ENCODE measurements around the gene AFAP1. TPM values are rescaled to one million over a fixed set of nuclear protein-coding genes. Genes with fewer than 3 reads are reported as not detected.

Gene AFAP1
- total and polyA plus RNA-seq, 2 of the 8 experiments (the other 6 are each of a cell fraction or from before 2014, with no cell fraction given): 3.6 to 18.2 TPM

DNA sequence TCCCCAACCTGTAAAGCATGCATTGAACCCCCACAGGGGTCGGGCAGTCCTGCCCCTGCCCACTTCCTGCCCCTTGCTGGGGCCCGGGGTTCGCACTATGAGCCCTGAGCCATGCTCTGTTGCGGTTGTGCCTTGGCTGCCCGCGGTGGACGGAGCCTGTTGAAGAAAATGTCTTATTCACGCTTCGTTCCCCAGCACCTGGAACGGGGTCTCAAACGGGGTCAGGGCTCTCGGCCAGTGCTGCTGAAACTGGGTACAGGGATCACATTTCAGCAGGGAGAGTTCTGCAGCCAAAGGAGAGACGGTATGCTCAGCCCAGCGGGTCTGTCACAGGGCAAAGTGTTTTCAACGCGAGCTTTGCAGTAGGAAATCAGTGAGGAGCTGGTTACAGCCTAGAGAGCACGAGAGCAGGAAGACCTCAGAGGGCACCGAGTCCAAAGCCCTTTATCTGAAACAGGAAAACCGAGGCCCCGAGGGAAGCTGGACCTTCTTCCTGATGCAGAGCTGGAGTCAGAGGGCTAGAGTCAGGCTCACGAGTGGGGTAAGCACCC, 46.3 kb upstream of the AFAP1 start (continued):
- TF ChIP-seq, protein P1, sequence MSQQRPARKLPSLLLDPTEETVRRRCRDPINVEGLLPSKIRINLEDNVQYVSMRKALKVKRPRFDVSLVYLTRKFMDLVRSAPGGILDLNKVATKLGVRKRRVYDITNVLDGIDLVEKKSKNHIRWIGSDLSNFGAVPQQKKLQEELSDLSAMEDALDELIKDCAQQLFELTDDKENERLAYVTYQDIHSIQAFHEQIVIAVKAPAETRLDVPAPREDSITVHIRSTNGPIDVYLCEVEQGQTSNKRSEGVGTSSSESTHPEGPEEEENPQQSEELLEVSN (IDR thresholded peaks at IDR 0.05): no peak
- TF ChIP-seq POLR2A (IDR thresholded peaks at IDR 0.05; ENCODE audit: control extremely low read depth in 1 of 2, low read depth in 2 of 2, low read length in 2 of 2): no peak
- TF ChIP-seq RNF2 (IDR thresholded peaks at IDR 0.05; ENCODE audit: borderline replicate concordance, low read depth, low read length, missing control alignments, poor library complexity, severe bottlenecking): no peak
- TF ChIP-seq HDAC2 (IDR thresholded peaks at IDR 0.05; ENCODE audit: borderline replicate concordance in 1 of 2, low read depth in 2 of 2, low read length in 2 of 2): no peak
- TF ChIP-seq RAD21 (IDR thresholded peaks at IDR 0.05 in 1 of 2, conservative IDR thresholded peaks at IDR 0.05 in 1 of 2; ENCODE audit: low read depth in 2 of 2, low read length in 2 of 2): no peak

Measured in H1 (cell line).